ENCODE data around the gene NFE2L2.

NFE2L2 gene

GRCh38 chr2:177282181-177282641 is 17.7 kb upstream of the NFE2L2 start:
- TF ChIP-seq EZH2 (IDR thresholded peaks at IDR 0.05; ENCODE audit: borderline replicate concordance, low read length) (no peak), CTCF (IDR thresholded peaks at IDR 0.05; ENCODE audit: low read length) (no peak)
- H3K27ac ChIP-seq (ENCODE audit: low read depth, low read length, poor library complexity, severe bottlenecking), result peak overlapping the region; percentile 50

GRCh38 chr2:177281400-177282180 is 17.1 kb upstream of the NFE2L2 start:
- no peaks in the 10 kb centered on the region for H4K20me1 ChIP-seq (ENCODE audit: insufficient read depth, low read length)
- no peaks in the 10 kb centered on the region for H3K79me2 ChIP-seq (ENCODE audit: insufficient read depth, low read length)
- no peak overlapping the region for H3K9ac ChIP-seq (ENCODE audit: low read length)
- H3K36me3 ChIP-seq (ENCODE audit: insufficient read depth, low read length), result no peaks in the 10 kb centered on the region
- H3K9me3 ChIP-seq (ENCODE audit: low read length), result no peaks in the 10 kb centered on the region
- H2AFZ ChIP-seq (ENCODE audit: low read length), result no peak overlapping the region
- no peak overlapping the region for H3K4me3 ChIP-seq (ENCODE audit: low read depth, low read length, poor library complexity, severe bottlenecking)
- no peaks in the 10 kb centered on the region for H3K27me3 ChIP-seq (ENCODE audit: insufficient read depth, low read length)
- no peak overlapping the region for H3K4me2 ChIP-seq (ENCODE audit: low read length)
- H3K4me1 ChIP-seq (ENCODE audit: insufficient read depth, low read length, severe bottlenecking), result peaks cover 40% of the 10 kb centered on the region
- H3K9me2 ChIP-seq (ENCODE audit: low read depth, low read length), result no peaks in the 10 kb centered on the region
- H3K27ac ChIP-seq (ENCODE audit: low read depth, low read length, poor library complexity, severe bottlenecking), result peak overlapping the region; percentile 50
- no peaks in the 10 kb centered on the region for H3F3A ChIP-seq (ENCODE audit: insufficient read depth, low read length)
- no peak for TF ChIP-seq CTCF (IDR thresholded peaks at IDR 0.05; ENCODE audit: low read length)

More at GRCh38 chr2:177282181-177282641, 17.7 kb upstream of the NFE2L2 start:
- H3K9ac ChIP-seq (ENCODE audit: low read length), result no peak overlapping the region
- H3F3A ChIP-seq (ENCODE audit: insufficient read depth, low read length), result no peaks in the 10 kb centered on the region
- no peak overlapping the region for H2AFZ ChIP-seq (ENCODE audit: low read length)
- peaks cover 34% of the 10 kb centered on the region for H3K4me1 ChIP-seq (ENCODE audit: insufficient read depth, low read length, severe bottlenecking)
- no peaks in the 10 kb centered on the region for H4K20me1 ChIP-seq (ENCODE audit: insufficient read depth, low read length)
- no peaks in the 10 kb centered on the region for H3K79me2 ChIP-seq (ENCODE audit: insufficient read depth, low read length)
- H3K27me3 ChIP-seq (ENCODE audit: insufficient read depth, low read length), result no peaks in the 10 kb centered on the region
- no peak overlapping the region for H3K4me3 ChIP-seq (ENCODE audit: low read depth, low read length, poor library complexity, severe bottlenecking)
- H3K36me3 ChIP-seq (ENCODE audit: insufficient read depth, low read length), result no peaks in the 10 kb centered on the region
- no peak overlapping the region for H3K4me2 ChIP-seq (ENCODE audit: low read length)
- H3K9me3 ChIP-seq (ENCODE audit: low read length), result no peaks in the 10 kb centered on the region
- no peaks in the 10 kb centered on the region for H3K9me2 ChIP-seq (ENCODE audit: low read depth, low read length)

GRCh38 chr2:177279847-177280246 is 15.3 kb upstream of the NFE2L2 start:
- Histone ChIP-seq H3K36me3 (ENCODE audit: insufficient read depth, low read length) (no peaks in the 10 kb centered on the region), H2AFZ (ENCODE audit: low read length) (no peak overlapping the region), H3K9me2 (ENCODE audit: low read depth, low read length) (no peaks in the 10 kb centered on the region), H3K9me3 (ENCODE audit: low read length) (no peaks in the 10 kb centered on the region), H3K4me1 (ENCODE audit: insufficient read depth, low read length, severe bottlenecking) (peaks cover 52% of the 10 kb centered on the region), H3K27me3 (ENCODE audit: insufficient read depth, low read length) (no peaks in the 10 kb centered on the region), H4K20me1 (ENCODE audit: insufficient read depth, low read length) (no peaks in the 10 kb centered on the region), H3F3A (ENCODE audit: insufficient read depth, low read length) (no peaks in the 10 kb centered on the region), H3K9ac (ENCODE audit: low read length) (no peak overlapping the region), H3K4me3 (ENCODE audit: low read depth, low read length, poor library complexity, severe bottlenecking) (no peak overlapping the region), H3K27ac (ENCODE audit: low read depth, low read length, poor library complexity, severe bottlenecking) (no peak overlapping the region), H3K4me2 (ENCODE audit: low read length) (no peak overlapping the region), H3K79me2 (ENCODE audit: insufficient read depth, low read length) (no peaks in the 10 kb centered on the region)
- TF ChIP-seq EZH2 (IDR thresholded peaks at IDR 0.05; ENCODE audit: borderline replicate concordance, low read length) (no peak), CTCF (IDR thresholded peaks at IDR 0.05; ENCODE audit: low read length) (no peak)

Measured in OCI-LY1 (cell line).